Vagina (tissue), 2 donors: ENCODE measurements around the gene OSTN. TPM values are rescaled to one million over a fixed set of nuclear protein-coding genes. Genes with fewer than 3 reads are reported as not detected.

Experiments used
- DNase-seq, 2 donors: peaks; one replicate each; pipeline ENCODE4 v3.0.0-alpha.2; 2017; ENCODE audit errors: extremely low spot score in 2 of 2
- H3K27ac ChIP-seq: fragments of 200-600 bp; sonication (generic); one replicate; pipeline ENCODE4 v1.5.1; 2019
- H3K27me3 ChIP-seq: fragments of 200-600 bp; sonication (generic); one replicate; pipeline ENCODE4 v1.5.1; 2019
- H3K36me3 ChIP-seq, 2 donors: fragments of 200-600 bp; sonication (generic); one replicate each; pipeline ENCODE4 v1.5.1; 2017 to 2019
- H3K4me1 ChIP-seq: fragments of 200-600 bp; sonication (generic); one replicate; pipeline ENCODE4 v1.5.1; 2019
- H3K4me3 ChIP-seq, 2 donors: fragments of 200-600 bp; sonication (generic); 1 replicate in 1 of 2; 2 replicates in 1 of 2; pipeline ENCODE4 v1.5.1; 2016 to 2019
- H3K9me3 ChIP-seq: fragments of 200-600 bp; sonication (generic); one replicate; pipeline ENCODE4 v1.5.1; 2019
- CTCF ChIP-seq, 3 experiments: fragments of 450-650 bp in 2 of 3; fragments of 200-600 bp in 1 of 3; sonication (generic) in 1 of 3; IDR thresholded peaks; one replicate each; pipeline ENCODE4 v1.5.1; 2017 to 2019; ENCODE audit warnings: antibody characterized with exemption in 3 of 3, mild to moderate bottlenecking in 2 of 3, moderate library complexity in 2 of 3
- POLR2A ChIP-seq, 2 donors: fragments of 450-650 bp; IDR thresholded peaks; one replicate each; pipeline ENCODE4 v1.6.1; 2017; ENCODE audit warnings: antibody characterized with exemption in 2 of 2, mild to moderate bottlenecking in 2 of 2, moderate library complexity in 2 of 2
- POLR2AphosphoS5 ChIP-seq, 2 donors: sonication (generic); formaldehyde crosslinking; IDR thresholded peaks; one replicate each; pipeline ENCODE4 v1.9.0; 2017; ENCODE audit warnings: antibody characterized with exemption in 2 of 2, mild to moderate bottlenecking in 2 of 2, low read depth in 1 of 2; ENCODE audit not compliant: insufficient read depth in 1 of 2
- intact Hi-C: fragments of 100-400 bp; cut with DNase I; formaldehyde crosslinking; loops from one replicate; pipeline ENCODE4 v1.15.1; 2023
- total RNA-seq: library from RNA; depleted of rRNA; stranded (reverse); fragments of >200 nt; gene quantifications from one replicate; pipeline ENCODE4 v1.2.3, GENCODE V29; 2016

Gene OSTN
- total RNA-seq, result not detected

GRCh38 chr3:191198932-191199331 lies at the start of gene OSTN:
TSS of gene OSTN (plus strand) at chr3:191199241. CDS start at chr3:191212533, 13,292 bp downstream.
- Histone ChIP-seq H3K9me3 (no peaks in the 10 kb centered on the region), H3K36me3 (no peaks in the 10 kb centered on the region), H3K27ac (no peak within 1 kb of the TSS), H3K4me1 (no peaks in the 10 kb centered on the region), H3K4me3 (no peak within 1 kb of the TSS), H3K27me3 (no peaks in the 10 kb centered on the region)
- TF ChIP-seq CTCF (IDR thresholded peaks at IDR 0.05) (no peak), POLR2A (IDR thresholded peaks at IDR 0.05) (no peak)
- DNase-seq, result no peak
- intact Hi-C loops, result no loop called here

GRCh38 chr3:191151653-191152052 lies 47.4 kb upstream of the OSTN start:
- Histone ChIP-seq H3K27me3 (no peaks in the 10 kb centered on the region), H3K9me3 (no peaks in the 10 kb centered on the region), H3K27ac (no peak overlapping the region), H3K4me1 (no peaks in the 10 kb centered on the region), H3K4me3 (no peak overlapping the region), H3K36me3 (no peaks in the 10 kb centered on the region)
- DNase-seq, result no peak
- intact Hi-C loops, result no loop called here
- TF ChIP-seq POLR2AphosphoS5 (IDR thresholded peaks at IDR 0.05; ENCODE audit: insufficient read depth in 1 of 2, low read depth in 1 of 2) (no peak), CTCF (IDR thresholded peaks at IDR 0.05) (no peak), POLR2A (IDR thresholded peaks at IDR 0.05) (no peak)

GRCh38 chr3:191154827-191155226 lies 44.2 kb upstream of the OSTN start:
- H3K27me3 ChIP-seq, result no peaks in the 10 kb centered on the region
- H3K4me1 ChIP-seq, result no peaks in the 10 kb centered on the region
- no peak overlapping the region for H3K27ac ChIP-seq
- H3K36me3 ChIP-seq, result no peaks in the 10 kb centered on the region
- H3K4me3 ChIP-seq, result no peak overlapping the region
- H3K9me3 ChIP-seq, result no peaks in the 10 kb centered on the region
- TF ChIP-seq POLR2AphosphoS5 (IDR thresholded peaks at IDR 0.05; ENCODE audit: insufficient read depth in 1 of 2, low read depth in 1 of 2) (no peak), POLR2A (IDR thresholded peaks at IDR 0.05) (no peak), CTCF (IDR thresholded peaks at IDR 0.05) (no peak)
- intact Hi-C loops, result no loop called here
- DNase-seq, result no peak

- H3K4me1 ChIP-seq, result no peaks in the 10 kb centered on the region
- TF ChIP-seq POLR2AphosphoS5 (IDR thresholded peaks at IDR 0.05; ENCODE audit: insufficient read depth in 1 of 2, low read depth in 1 of 2) (no peak), POLR2A (IDR thresholded peaks at IDR 0.05) (no peak), CTCF (IDR thresholded peaks at IDR 0.05) (no peak)
- no peaks in the 10 kb centered on the region for H3K27me3 ChIP-seq
- intact Hi-C loops, result no loop called here
- no peaks in the 10 kb centered on the region for H3K9me3 ChIP-seq
- H3K36me3 ChIP-seq, result no peaks in the 10 kb centered on the region
- no peak for DNase-seq
- no peak overlapping the region for H3K27ac ChIP-seq
- no peak overlapping the region for H3K4me3 ChIP-seq
These were observed 40.8 kb upstream of the OSTN start for GRCh38 chr3:191158247-191158646.

- no peak overlapping the region for H3K4me3 ChIP-seq
- H3K27me3 ChIP-seq, result no peaks in the 10 kb centered on the region
- intact Hi-C loops, result no loop called here
- no peak for DNase-seq
- H3K9me3 ChIP-seq, result no peaks in the 10 kb centered on the region
- TF ChIP-seq CTCF (IDR thresholded peaks at IDR 0.05) (no peak), POLR2A (IDR thresholded peaks at IDR 0.05) (no peak), POLR2AphosphoS5 (IDR thresholded peaks at IDR 0.05; ENCODE audit: insufficient read depth in 1 of 2, low read depth in 1 of 2) (no peak)
- no peaks in the 10 kb centered on the region for H3K36me3 ChIP-seq
- H3K4me1 ChIP-seq, result no peaks in the 10 kb centered on the region
- no peak overlapping the region for H3K27ac ChIP-seq
These were observed 40.2 kb upstream of the OSTN start for GRCh38 chr3:191158815-191159214.
